SK-N-SH treated with all-trans-retinoic acid at 6 μM for 48 hours (cell line): ENCODE results near the gene NECAB3.
"Not testable (repeated sequence)": the region's sequence is repeated elsewhere in the genome, so short reads cannot be mapped to it uniquely, and the experiment has no call there.

ENCODE experiments used
- ATAC-seq: fragments of 200-7000 bp; cut with Tn5 transposase; 3 replicates; pipeline ENCODE4 v1.9.1; 2020; ENCODE audit warnings: mild to moderate bottlenecking, moderate library complexity
- ARNTL ChIP-seq: fragments of 450-650 bp; formaldehyde crosslinking; IDR thresholded peaks from 2 replicates; pipeline ENCODE4 v1.5.0; 2020; ENCODE audit warnings: low read depth, mild to moderate bottlenecking, moderate library complexity, borderline replicate concordance
- BACH2 ChIP-seq: fragments of 250-450 bp; sonication (Bioruptor Pico); IDR thresholded peaks from 2 replicates; pipeline ENCODE4 v1.9.0; 2021; ENCODE audit warnings: mild to moderate bottlenecking, borderline replicate concordance
- CREB5 ChIP-seq: fragments of 250-450 bp; sonication (Bioruptor Pico); IDR thresholded peaks from 2 replicates; pipeline ENCODE4 v1.5.1; 2020; ENCODE audit warnings: low read depth, mild to moderate bottlenecking, moderate library complexity
- CSDC2 ChIP-seq: fragments of 250-450 bp; sonication (Bioruptor Pico); IDR thresholded peaks from 2 replicates; pipeline ENCODE4 v1.5.0; 2020; ENCODE audit warnings: mild to moderate bottlenecking, moderate library complexity
- ESRRG ChIP-seq: fragments of 250-450 bp; sonication (Bioruptor Pico); IDR thresholded peaks from 2 replicates; pipeline ENCODE4 v1.6.1; 2021; ENCODE audit warnings: mild to moderate bottlenecking
- GLIS3 ChIP-seq: fragments of 250-450 bp; sonication (Bioruptor Pico); IDR thresholded peaks from 2 replicates; pipeline ENCODE4 v1.5.0; 2020; ENCODE audit warnings: mild to moderate bottlenecking, moderate library complexity
- ISL1 ChIP-seq: fragments of 250-450 bp; sonication (Bioruptor Pico); IDR thresholded peaks from 2 replicates; pipeline ENCODE4 v2.1.2; 2022; ENCODE audit warnings: mild to moderate bottlenecking, moderate library complexity
- OSR1 ChIP-seq: fragments of 250-450 bp; sonication (Bioruptor Pico); IDR thresholded peaks from 2 replicates; pipeline ENCODE4 v1.8.0; 2022; ENCODE audit warnings: moderate library complexity, mild to moderate bottlenecking, inconsistent platforms
- PATZ1 ChIP-seq: fragments of 250-450 bp; sonication (Bioruptor Pico); IDR thresholded peaks from 2 replicates; pipeline ENCODE4 v1.8.0; 2020; ENCODE audit warnings: mild to moderate bottlenecking, moderate library complexity, borderline replicate concordance
- POU6F1 ChIP-seq: fragments of 250-450 bp; sonication (Bioruptor Pico); IDR thresholded peaks from 2 replicates; pipeline ENCODE4 v1.8.0; 2021; ENCODE audit warnings: low read depth, mild to moderate bottlenecking, moderate library complexity, borderline replicate concordance
- PPARA ChIP-seq: fragments of 250-450 bp; sonication (Bioruptor Pico); IDR thresholded peaks from 2 replicates; pipeline ENCODE4 v1.5.0; 2020; ENCODE audit warnings: mild to moderate bottlenecking, borderline replicate concordance
- SNAI2 ChIP-seq: fragments of 250-450 bp; sonication (Bioruptor Pico); IDR thresholded peaks from 2 replicates; pipeline ENCODE4 v1.5.0; 2020; ENCODE audit warnings: mild to moderate bottlenecking, moderate library complexity
- TCF4 ChIP-seq: fragments of 250-450 bp; sonication (Bioruptor Pico); IDR thresholded peaks from 2 replicates; pipeline ENCODE4 v1.8.0; 2021; ENCODE audit warnings: mild to moderate bottlenecking, moderate library complexity, borderline replicate concordance
- TOX ChIP-seq: fragments of 250-450 bp; sonication (Bioruptor Pico); IDR thresholded peaks from 2 replicates; pipeline ENCODE4 v1.8.0; 2021; ENCODE audit warnings: mild to moderate bottlenecking, moderate library complexity, borderline replicate concordance
- TSHZ2 ChIP-seq: fragments of 250-450 bp; sonication (Bioruptor Pico); IDR thresholded peaks from 2 replicates; pipeline ENCODE4 v1.5.0; 2020; ENCODE audit warnings: mild to moderate bottlenecking, moderate library complexity
- ZFP3 ChIP-seq: fragments of 250-450 bp; sonication (Bioruptor Pico); IDR thresholded peaks from 2 replicates; pipeline ENCODE4 v1.5.0; 2020; ENCODE audit warnings: mild to moderate bottlenecking, moderate library complexity
- ZFP30 ChIP-seq: fragments of 450-650 bp; formaldehyde crosslinking; IDR thresholded peaks from 2 replicates; pipeline ENCODE4 v1.5.0; 2022; ENCODE audit warnings: mild to moderate bottlenecking, moderate library complexity
- ZNF565 ChIP-seq: fragments of 450-650 bp; formaldehyde crosslinking; conservative IDR thresholded peaks from 2 replicates; pipeline ENCODE4 v1.5.0; 2020; ENCODE audit warnings: low read depth, mild to moderate bottlenecking, moderate library complexity
- ZNF70 ChIP-seq: fragments of 450-650 bp; formaldehyde crosslinking; IDR thresholded peaks from 2 replicates; pipeline ENCODE4 v1.5.0; 2020; ENCODE audit warnings: mild to moderate bottlenecking, moderate library complexity
- TF ChIP-seq, protein P1 (sequence below): fragments of 250-450 bp; sonication (Bioruptor Pico); IDR thresholded peaks from 2 replicates; pipeline ENCODE4 v1.5.1; 2021; ENCODE audit warnings: mild to moderate bottlenecking, moderate library complexity

The NECAB3 gene

DNA sequence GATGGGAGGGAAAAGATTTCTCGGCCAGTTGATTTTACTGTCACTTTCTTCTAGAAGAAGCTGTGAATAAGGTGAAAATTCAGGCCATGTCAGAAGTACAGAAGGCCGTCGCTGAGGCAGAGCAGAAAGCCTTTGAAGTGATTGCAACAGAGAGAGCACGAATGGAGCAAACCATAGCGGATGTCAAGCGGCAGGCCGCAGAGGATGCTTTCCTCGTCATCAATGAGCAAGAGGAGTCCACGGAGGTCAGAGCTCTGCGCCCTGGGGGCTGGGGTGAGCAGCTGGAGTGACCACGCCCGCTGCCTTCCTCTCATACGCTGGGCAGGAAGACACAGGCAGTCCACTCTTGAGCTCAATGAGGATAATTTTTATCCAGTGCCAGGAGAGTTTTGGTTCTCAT, 33.9 kb downstream of the NECAB3 start:
- no peak for ATAC-seq
- TF ChIP-seq ZFP30 (CRISPR knock-in tag) (no peak), TCF4 (CRISPR knock-in tag) (no peak), BACH2 (CRISPR knock-in tag) (no peak), SNAI2 (no peak), ZNF565 (CRISPR knock-in tag) (no peak), ESRRG (CRISPR knock-in tag) (no peak), GLIS3 (CRISPR knock-in tag) (no peak), PATZ1 (CRISPR knock-in tag) (no peak), OSR1 (CRISPR knock-in tag) (no peak), ISL1 (CRISPR knock-in tag) (no peak), ARNTL (no peak), TOX (no peak), POU6F1 (CRISPR knock-in tag) (no peak), CREB5 (CRISPR knock-in tag) (no peak), ZNF70 (no peak)

- ATAC-seq: no peak
- TF ChIP-seq OSR1 (CRISPR knock-in tag) (no peak), ZFP30 (CRISPR knock-in tag) (no peak), TOX (no peak), ARNTL (no peak)
These were observed 37.5 kb downstream of the NECAB3 start for GRCh38 chr20:33636776-33637175.

DNA sequence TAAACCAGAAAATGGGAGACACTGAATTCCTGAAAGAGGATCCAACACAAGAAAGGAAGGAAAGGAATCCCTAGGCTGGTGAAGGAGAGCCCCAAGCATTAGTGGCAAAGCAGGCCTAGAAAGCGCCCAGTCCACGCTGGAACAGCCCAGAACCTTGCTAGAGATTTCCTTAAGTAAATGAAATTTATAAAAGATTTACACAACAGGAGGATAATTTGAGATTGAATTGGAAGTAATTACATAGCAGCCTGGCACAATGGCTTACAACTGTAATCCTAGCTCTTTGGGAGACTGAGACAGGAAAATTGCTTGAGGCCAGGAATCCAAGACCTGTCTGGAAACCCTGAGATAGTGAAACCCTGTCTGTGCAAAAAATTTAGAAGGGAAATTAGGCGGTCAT, 38.9 kb downstream of the NECAB3 start:
- no peak for ATAC-seq
- TF ChIP-seq PPARA (no peak), PATZ1 (CRISPR knock-in tag) (no peak), ZNF565 (CRISPR knock-in tag) (no peak), CSDC2 (CRISPR knock-in tag) (no peak), ZFP3 (CRISPR knock-in tag) (no peak), SNAI2 (no peak), ZNF70 (no peak), ARNTL (no peak), ISL1 (CRISPR knock-in tag) (no peak), ESRRG (CRISPR knock-in tag) (no peak), TSHZ2 (CRISPR knock-in tag) (no peak), TOX (no peak), OSR1 (CRISPR knock-in tag) (no peak)
- TF ChIP-seq, protein P1, sequence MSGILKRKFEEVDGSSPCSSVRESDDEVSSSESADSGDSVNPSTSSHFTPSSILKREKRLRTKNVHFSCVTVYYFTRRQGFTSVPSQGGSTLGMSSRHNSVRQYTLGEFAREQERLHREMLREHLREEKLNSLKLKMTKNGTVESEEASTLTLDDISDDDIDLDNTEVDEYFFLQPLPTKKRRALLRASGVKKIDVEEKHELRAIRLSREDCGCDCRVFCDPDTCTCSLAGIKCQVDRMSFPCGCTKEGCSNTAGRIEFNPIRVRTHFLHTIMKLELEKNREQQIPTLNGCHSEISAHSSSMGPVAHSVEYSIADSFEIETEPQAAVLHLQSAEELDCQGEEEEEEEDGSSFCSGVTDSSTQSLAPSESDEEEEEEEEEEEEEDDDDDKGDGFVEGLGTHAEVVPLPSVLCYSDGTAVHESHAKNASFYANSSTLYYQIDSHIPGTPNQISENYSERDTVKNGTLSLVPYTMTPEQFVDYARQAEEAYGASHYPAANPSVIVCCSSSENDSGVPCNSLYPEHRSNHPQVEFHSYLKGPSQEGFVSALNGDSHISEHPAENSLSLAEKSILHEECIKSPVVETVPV: no peak
- TF ChIP-seq, all 23 proteins: peak for 0

- not testable (repeated sequence) for ATAC-seq
These were observed 42.3 kb downstream of the NECAB3 start for GRCh38 chr20:33631910-33632309.
